HEK293 (cell line): ENCODE data around the gene STC2.

Source experiments
- KLF9 ChIP-seq: fragments of 450-650 bp; formaldehyde crosslinking; IDR thresholded peaks from 2 replicates; pipeline ENCODE4 v1.5.1; 2016; ENCODE audit warnings: missing biosample characterization, missing genetic modification characterization, low read depth
- PRDM1 ChIP-seq: fragments of 450-650 bp; formaldehyde crosslinking; IDR thresholded peaks from 2 replicates; pipeline ENCODE4; 2016; ENCODE audit warnings: missing biosample characterization, missing genetic modification characterization
- RBAK ChIP-seq: fragments of 450-650 bp; formaldehyde crosslinking; IDR thresholded peaks from 2 replicates; pipeline ENCODE4 v1.5.1; 2016; ENCODE audit warnings: missing biosample characterization, missing genetic modification characterization
- YY1 ChIP-seq: fragments of 450-650 bp; formaldehyde crosslinking; IDR thresholded peaks from 2 replicates; pipeline ENCODE4 v1.5.1; 2018; ENCODE audit warnings: missing biosample characterization, missing genetic modification characterization
- ZNF174 ChIP-seq: fragments of 450-650 bp; formaldehyde crosslinking; IDR thresholded peaks from 2 replicates; pipeline ENCODE4 v1.5.0; 2017; ENCODE audit warnings: missing biosample characterization, mild to moderate bottlenecking, missing genetic modification characterization
- ZNF302 ChIP-seq: fragments of 450-650 bp; formaldehyde crosslinking; IDR thresholded peaks from 2 replicates; pipeline ENCODE4 v1.5.1; 2016; ENCODE audit warnings: missing biosample characterization, missing genetic modification characterization, low read depth
- ZNF426 ChIP-seq: fragments of 450-650 bp; formaldehyde crosslinking; IDR thresholded peaks from 2 replicates; pipeline ENCODE4 v1.5.1; 2017; ENCODE audit warnings: missing biosample characterization, missing genetic modification characterization, mild to moderate bottlenecking, inconsistent platforms, moderate library complexity
- ZNF544 ChIP-seq: fragments of 450-650 bp; formaldehyde crosslinking; IDR thresholded peaks from 2 replicates; pipeline ENCODE4 v1.5.0; 2017; ENCODE audit warnings: missing biosample characterization, missing genetic modification characterization
- ZNF837 ChIP-seq: fragments of 450-650 bp; formaldehyde crosslinking; IDR thresholded peaks from 2 replicates; pipeline ENCODE4 v1.5.1; 2016; ENCODE audit warnings: missing biosample characterization, missing genetic modification characterization
- TF ChIP-seq, protein P1 (sequence below): fragments of 450-650 bp; formaldehyde crosslinking; IDR thresholded peaks from 2 replicates; pipeline ENCODE4 v1.5.1; 2016; ENCODE audit warnings: missing biosample characterization, missing genetic modification characterization
- TF ChIP-seq, protein P2 (sequence below): fragments of 450-650 bp; IDR thresholded peaks from 2 replicates; pipeline ENCODE4 v1.5.1; 2018; ENCODE audit warnings: missing biosample characterization, mild to moderate bottlenecking, missing genetic modification characterization
- TF ChIP-seq, protein P3 (sequence below): sonication (generic); formaldehyde crosslinking; IDR thresholded peaks from 2 replicates; pipeline ENCODE4 v1.8.1; 2022; ENCODE audit warnings: mild to moderate bottlenecking, moderate library complexity, missing genetic modification reagents
- TF ChIP-seq, protein P4 (sequence below): fragments of 450-650 bp; formaldehyde crosslinking; IDR thresholded peaks from 2 replicates; pipeline ENCODE4 v1.5.1; 2016; ENCODE audit warnings: missing biosample characterization, missing genetic modification characterization, borderline replicate concordance

DNA sequence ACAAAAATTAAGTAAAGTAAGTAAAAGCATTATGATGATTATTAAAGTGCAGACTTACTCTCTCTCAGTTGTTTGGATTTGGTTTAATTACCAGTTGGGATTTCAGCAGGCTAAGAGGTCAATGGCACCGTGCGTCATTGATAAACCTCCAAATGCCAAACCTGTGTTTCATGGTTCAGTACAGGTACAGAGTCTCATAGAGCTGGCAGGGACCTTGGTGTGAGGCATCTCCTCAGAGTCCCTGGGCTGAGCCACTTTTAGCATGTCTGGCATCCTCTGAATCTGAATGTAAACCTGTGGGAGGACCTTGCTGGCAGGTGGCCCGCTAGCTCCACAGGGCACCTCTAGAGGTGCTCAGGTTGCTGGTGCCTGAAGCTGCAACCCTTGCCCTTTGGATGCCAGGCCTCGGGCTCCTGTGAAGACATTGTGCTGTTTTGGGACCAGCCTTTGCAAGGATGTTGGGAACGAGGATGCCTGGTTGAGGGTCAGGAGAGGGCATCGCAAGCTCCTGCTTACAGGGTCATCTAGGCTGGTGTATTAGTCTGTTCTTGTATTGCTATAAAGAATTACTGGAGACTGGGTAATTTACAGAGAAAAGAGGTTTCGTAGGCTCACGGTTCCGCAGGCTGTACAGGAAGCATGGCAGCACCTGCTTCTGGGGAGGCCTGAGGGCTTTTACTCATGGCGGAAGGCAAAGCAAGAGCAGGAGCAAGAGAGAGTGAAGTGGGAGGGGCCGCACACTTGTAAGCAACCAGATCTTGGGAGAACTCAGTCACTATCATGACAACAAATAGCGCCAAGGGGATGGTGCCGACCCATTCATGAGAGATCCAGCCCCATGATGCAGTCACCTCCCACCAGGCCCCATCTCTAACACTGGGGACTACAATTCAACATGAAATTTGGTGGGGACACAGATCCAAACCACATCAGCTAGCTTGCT is 14.9 kb upstream of the STC2 start:
- TF ChIP-seq, protein P1, sequence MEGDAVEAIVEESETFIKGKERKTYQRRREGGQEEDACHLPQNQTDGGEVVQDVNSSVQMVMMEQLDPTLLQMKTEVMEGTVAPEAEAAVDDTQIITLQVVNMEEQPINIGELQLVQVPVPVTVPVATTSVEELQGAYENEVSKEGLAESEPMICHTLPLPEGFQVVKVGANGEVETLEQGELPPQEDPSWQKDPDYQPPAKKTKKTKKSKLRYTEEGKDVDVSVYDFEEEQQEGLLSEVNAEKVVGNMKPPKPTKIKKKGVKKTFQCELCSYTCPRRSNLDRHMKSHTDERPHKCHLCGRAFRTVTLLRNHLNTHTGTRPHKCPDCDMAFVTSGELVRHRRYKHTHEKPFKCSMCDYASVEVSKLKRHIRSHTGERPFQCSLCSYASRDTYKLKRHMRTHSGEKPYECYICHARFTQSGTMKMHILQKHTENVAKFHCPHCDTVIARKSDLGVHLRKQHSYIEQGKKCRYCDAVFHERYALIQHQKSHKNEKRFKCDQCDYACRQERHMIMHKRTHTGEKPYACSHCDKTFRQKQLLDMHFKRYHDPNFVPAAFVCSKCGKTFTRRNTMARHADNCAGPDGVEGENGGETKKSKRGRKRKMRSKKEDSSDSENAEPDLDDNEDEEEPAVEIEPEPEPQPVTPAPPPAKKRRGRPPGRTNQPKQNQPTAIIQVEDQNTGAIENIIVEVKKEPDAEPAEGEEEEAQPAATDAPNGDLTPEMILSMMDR, result no peak
- TF ChIP-seq ZNF302 (tag by site-specific recombination) (no peak), PRDM1 (tag by site-specific recombination) (no peak), ZNF544 (tag by site-specific recombination) (no peak), ZNF837 (tag by site-specific recombination) (no peak), ZNF174 (no peak), ZNF426 (tag by site-specific recombination) (no peak), YY1 (tag by site-specific recombination) (no peak), KLF9 (tag by site-specific recombination) (no peak), RBAK (tag by site-specific recombination) (no peak)
- TF ChIP-seq, protein P2, sequence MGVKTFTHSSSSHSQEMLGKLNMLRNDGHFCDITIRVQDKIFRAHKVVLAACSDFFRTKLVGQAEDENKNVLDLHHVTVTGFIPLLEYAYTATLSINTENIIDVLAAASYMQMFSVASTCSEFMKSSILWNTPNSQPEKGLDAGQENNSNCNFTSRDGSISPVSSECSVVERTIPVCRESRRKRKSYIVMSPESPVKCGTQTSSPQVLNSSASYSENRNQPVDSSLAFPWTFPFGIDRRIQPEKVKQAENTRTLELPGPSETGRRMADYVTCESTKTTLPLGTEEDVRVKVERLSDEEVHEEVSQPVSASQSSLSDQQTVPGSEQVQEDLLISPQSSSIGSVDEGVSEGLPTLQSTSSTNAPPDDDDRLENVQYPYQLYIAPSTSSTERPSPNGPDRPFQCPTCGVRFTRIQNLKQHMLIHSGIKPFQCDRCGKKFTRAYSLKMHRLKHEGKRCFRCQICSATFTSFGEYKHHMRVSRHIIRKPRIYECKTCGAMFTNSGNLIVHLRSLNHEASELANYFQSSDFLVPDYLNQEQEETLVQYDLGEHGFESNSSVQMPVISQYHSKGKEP (tag by site-specific recombination), result no peak
- TF ChIP-seq, protein P3, sequence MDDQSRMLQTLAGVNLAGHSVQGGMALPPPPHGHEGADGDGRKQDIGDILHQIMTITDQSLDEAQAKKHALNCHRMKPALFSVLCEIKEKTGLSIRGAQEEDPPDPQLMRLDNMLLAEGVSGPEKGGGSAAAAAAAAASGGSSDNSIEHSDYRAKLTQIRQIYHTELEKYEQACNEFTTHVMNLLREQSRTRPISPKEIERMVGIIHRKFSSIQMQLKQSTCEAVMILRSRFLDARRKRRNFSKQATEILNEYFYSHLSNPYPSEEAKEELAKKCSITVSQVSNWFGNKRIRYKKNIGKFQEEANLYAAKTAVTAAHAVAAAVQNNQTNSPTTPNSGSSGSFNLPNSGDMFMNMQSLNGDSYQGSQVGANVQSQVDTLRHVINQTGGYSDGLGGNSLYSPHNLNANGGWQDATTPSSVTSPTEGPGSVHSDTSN (CRISPR knock-in tag), result no peak
- TF ChIP-seq, protein P4, sequence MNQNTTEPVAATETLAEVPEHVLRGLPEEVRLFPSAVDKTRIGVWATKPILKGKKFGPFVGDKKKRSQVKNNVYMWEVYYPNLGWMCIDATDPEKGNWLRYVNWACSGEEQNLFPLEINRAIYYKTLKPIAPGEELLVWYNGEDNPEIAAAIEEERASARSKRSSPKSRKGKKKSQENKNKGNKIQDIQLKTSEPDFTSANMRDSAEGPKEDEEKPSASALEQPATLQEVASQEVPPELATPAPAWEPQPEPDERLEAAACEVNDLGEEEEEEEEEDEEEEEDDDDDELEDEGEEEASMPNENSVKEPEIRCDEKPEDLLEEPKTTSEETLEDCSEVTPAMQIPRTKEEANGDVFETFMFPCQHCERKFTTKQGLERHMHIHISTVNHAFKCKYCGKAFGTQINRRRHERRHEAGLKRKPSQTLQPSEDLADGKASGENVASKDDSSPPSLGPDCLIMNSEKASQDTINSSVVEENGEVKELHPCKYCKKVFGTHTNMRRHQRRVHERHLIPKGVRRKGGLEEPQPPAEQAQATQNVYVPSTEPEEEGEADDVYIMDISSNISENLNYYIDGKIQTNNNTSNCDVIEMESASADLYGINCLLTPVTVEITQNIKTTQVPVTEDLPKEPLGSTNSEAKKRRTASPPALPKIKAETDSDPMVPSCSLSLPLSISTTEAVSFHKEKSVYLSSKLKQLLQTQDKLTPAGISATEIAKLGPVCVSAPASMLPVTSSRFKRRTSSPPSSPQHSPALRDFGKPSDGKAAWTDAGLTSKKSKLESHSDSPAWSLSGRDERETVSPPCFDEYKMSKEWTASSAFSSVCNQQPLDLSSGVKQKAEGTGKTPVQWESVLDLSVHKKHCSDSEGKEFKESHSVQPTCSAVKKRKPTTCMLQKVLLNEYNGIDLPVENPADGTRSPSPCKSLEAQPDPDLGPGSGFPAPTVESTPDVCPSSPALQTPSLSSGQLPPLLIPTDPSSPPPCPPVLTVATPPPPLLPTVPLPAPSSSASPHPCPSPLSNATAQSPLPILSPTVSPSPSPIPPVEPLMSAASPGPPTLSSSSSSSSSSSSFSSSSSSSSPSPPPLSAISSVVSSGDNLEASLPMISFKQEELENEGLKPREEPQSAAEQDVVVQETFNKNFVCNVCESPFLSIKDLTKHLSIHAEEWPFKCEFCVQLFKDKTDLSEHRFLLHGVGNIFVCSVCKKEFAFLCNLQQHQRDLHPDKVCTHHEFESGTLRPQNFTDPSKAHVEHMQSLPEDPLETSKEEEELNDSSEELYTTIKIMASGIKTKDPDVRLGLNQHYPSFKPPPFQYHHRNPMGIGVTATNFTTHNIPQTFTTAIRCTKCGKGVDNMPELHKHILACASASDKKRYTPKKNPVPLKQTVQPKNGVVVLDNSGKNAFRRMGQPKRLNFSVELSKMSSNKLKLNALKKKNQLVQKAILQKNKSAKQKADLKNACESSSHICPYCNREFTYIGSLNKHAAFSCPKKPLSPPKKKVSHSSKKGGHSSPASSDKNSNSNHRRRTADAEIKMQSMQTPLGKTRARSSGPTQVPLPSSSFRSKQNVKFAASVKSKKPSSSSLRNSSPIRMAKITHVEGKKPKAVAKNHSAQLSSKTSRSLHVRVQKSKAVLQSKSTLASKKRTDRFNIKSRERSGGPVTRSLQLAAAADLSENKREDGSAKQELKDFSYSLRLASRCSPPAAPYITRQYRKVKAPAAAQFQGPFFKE (tag by site-specific recombination), result no peak
